K562 (cell line): Measurements from ENCODE around the gene OTUD5.
"Not testable (repeated sequence)": the region's sequence is repeated elsewhere in the genome, so short reads cannot be mapped to it uniquely, and the experiment has no call there.

Source experiments
- ARID4B ChIP-seq: sonication (generic); formaldehyde crosslinking; IDR thresholded peaks from 2 replicates; pipeline ENCODE4 v1.8.0; 2022; ENCODE audit warnings: mild to moderate bottlenecking, missing genetic modification reagents
- NCOA6 ChIP-seq: fragments of 450-650 bp; IDR thresholded peaks from 2 replicates; pipeline ENCODE4 v1.6.1; 2017; ENCODE audit warnings: mild to moderate bottlenecking
- POLR2A ChIP-seq: fragments of 450-650 bp; conservative IDR thresholded peaks from 2 replicates; pipeline ENCODE4 v1.6.1; 2016
- SIN3A ChIP-seq, 2 experiments: fragments of 150-350 bp in 1 of 2; IDR thresholded peaks; 2 replicates each; pipeline ENCODE4 v1.6.1; 2011 to 2016; ENCODE audit warnings: borderline replicate concordance in 2 of 2, low read depth in 2 of 2, low read length in 2 of 2, mild to moderate bottlenecking in 2 of 2, moderate library complexity in 2 of 2; ENCODE audit not compliant: control insufficient read depth in 1 of 2
- ZNF76 ChIP-seq: fragments of 250-450 bp; sonication (Bioruptor Pico); IDR thresholded peaks from 2 replicates; pipeline ENCODE4 v1.4.0; 2020; ENCODE audit warnings: mild to moderate bottlenecking, moderate library complexity, borderline replicate concordance

GRCh38 chrX:48980341-48980740 lies 22.9 kb upstream of the OTUD5 start:
- not testable (repeated sequence) for TF ChIP-seq POLR2A; NCOA6; SIN3A (IDR thresholded peaks at IDR 0.05; ENCODE audit: borderline replicate concordance in 2 of 2, control insufficient read depth in 1 of 2, low read depth in 2 of 2, low read length in 2 of 2); ZNF76; ARID4B (CRISPR knock-in tag)
